Measurements from ENCODE around the gene RAPGEF1.

The RAPGEF1 gene

GRCh38 chr9:131641618-131642495 lies 98.0 kb downstream of the RAPGEF1 start:
- DNase-seq: no peak

- no peak for DNase-seq
Measured at GRCh38 chr9:131640438-131641137, 99.3 kb downstream of the RAPGEF1 start.

- DNase-seq: no peak
Measured at GRCh38 chr9:131639769-131640437, 100.0 kb downstream of the RAPGEF1 start.

GRCh38 chr9:131636593-131636992 lies 103.3 kb downstream of the RAPGEF1 start:
- no peak for DNase-seq

- no peak for DNase-seq
Measured at GRCh38 chr9:131635892-131636291, 104.0 kb downstream of the RAPGEF1 start.

- no peak for DNase-seq
Measured at GRCh38 chr9:131635285-131635684, 104.6 kb downstream of the RAPGEF1 start.

- no peak for DNase-seq
Measured at GRCh38 chr9:131633491-131634031, 106.3 kb downstream of the RAPGEF1 start.

GRCh38 chr9:131631306-131631705 lies 108.6 kb downstream of the RAPGEF1 start:
- DNase-seq: no peak

GRCh38 chr9:131630205-131630831 lies 109.6 kb downstream of the RAPGEF1 start:
- no peak for DNase-seq

- no peak for DNase-seq
Measured at GRCh38 chr9:131629825-131630204, 110.1 kb downstream of the RAPGEF1 start.

- no peak for DNase-seq
Measured at GRCh38 chr9:131629226-131629500, 110.7 kb downstream of the RAPGEF1 start.

- DNase-seq: no peak
Measured at GRCh38 chr9:131628459-131629225, 111.2 kb downstream of the RAPGEF1 start.

- no peak for DNase-seq
Measured at GRCh38 chr9:131627648-131628458, 112.0 kb downstream of the RAPGEF1 start.

GRCh38 chr9:131627326-131627647 lies 112.6 kb downstream of the RAPGEF1 start:
- no peak for DNase-seq

GRCh38 chr9:131625790-131626670 lies 113.8 kb downstream of the RAPGEF1 start:
- DNase-seq: no peak

- no peak for DNase-seq
Measured at GRCh38 chr9:131625508-131625787, 114.4 kb downstream of the RAPGEF1 start.

GRCh38 chr9:131624636-131625507 lies 115.0 kb downstream of the RAPGEF1 start:
- DNase-seq: peak; percentile 31

- DNase-seq: no peak
Measured at GRCh38 chr9:131623655-131624330, 116.1 kb downstream of the RAPGEF1 start.

GRCh38 chr9:131622523-131622922 lies 117.4 kb downstream of the RAPGEF1 start:
- no peak for DNase-seq
